Measurements from ENCODE around the gene NEMP2. TPM values are rescaled to one million over a fixed set of nuclear protein-coding genes. Genes with fewer than 3 reads are reported as not detected.
"Not testable (repeated sequence)": the region's sequence is repeated elsewhere in the genome, so short reads cannot be mapped to it uniquely, and the experiment has no call there.

NEMP2 gene
- total RNA-seq, 1 donor from 2014 or later = 0.43 TPM

- intact Hi-C loops (cut with DNase I) = no loop called here
- TF ChIP-seq CTCF (IDR thresholded peaks at IDR 0.05) = no peak
- Histone ChIP-seq H3K4me1 (no peaks in the 10 kb centered on the region), H3K27me3 (no peaks in the 10 kb centered on the region), H3K9me3 (no peaks in the 10 kb centered on the region), H3K4me3 (no peak overlapping the region), H3K27ac (no peak overlapping the region), H3K36me3 (peaks cover 3 to 10% of the 10 kb centered on the region in 2 donors)
- no peak for DNase-seq (ENCODE audit: low spot score in 2 of 2)
Measured at GRCh38 chr2:190501231-190501630, 33.3 kb downstream of the NEMP2 start.

- Histone ChIP-seq H3K4me3 (no peak overlapping the region), H3K4me1 (no peaks in the 10 kb centered on the region), H3K36me3 (peaks cover 3 to 10% of the 10 kb centered on the region in 2 donors), H3K9me3 (no peaks in the 10 kb centered on the region), H3K27ac (no peak overlapping the region), H3K27me3 (no peaks in the 10 kb centered on the region)
- intact Hi-C loops (cut with DNase I) = no loop called here
- TF ChIP-seq CTCF (IDR thresholded peaks at IDR 0.05) = no peak
- no peak for DNase-seq (ENCODE audit: low spot score in 2 of 2)
Measured at GRCh38 chr2:190500054-190500502, 34.4 kb downstream of the NEMP2 start.

- DNase-seq (ENCODE audit: low spot score in 2 of 2) = no peak
- intact Hi-C loops (cut with DNase I) = no loop called here
- no peak overlapping the region for H3K4me3 ChIP-seq
- H3K27me3 ChIP-seq = no peaks in the 10 kb centered on the region
- no peak for TF ChIP-seq CTCF (IDR thresholded peaks at IDR 0.05)
- peaks cover 3 to 9% of the 10 kb centered on the region in 2 donors for H3K36me3 ChIP-seq
- H3K4me1 ChIP-seq = no peaks in the 10 kb centered on the region
- H3K9me3 ChIP-seq = no peaks in the 10 kb centered on the region
- no peak overlapping the region for H3K27ac ChIP-seq
Measured at GRCh38 chr2:190499273-190499672, 35.2 kb downstream of the NEMP2 start.

GRCh38 chr2:190497428-190497827, 37.1 kb downstream of the NEMP2 start:
- Histone ChIP-seq H3K9me3 (no peaks in the 10 kb centered on the region), H3K27me3 (no peaks in the 10 kb centered on the region), H3K36me3 (peaks cover 3 to 6% of the 10 kb centered on the region in 2 donors), H3K4me1 (no peaks in the 10 kb centered on the region), H3K27ac (no peak overlapping the region), H3K4me3 (no peak overlapping the region)
- intact Hi-C loops (cut with DNase I) = no loop called here
- no peak for TF ChIP-seq CTCF (IDR thresholded peaks at IDR 0.05)
- DNase-seq (ENCODE audit: low spot score in 2 of 2) = no peak

GRCh38 chr2:190494600-190495227, 39.8 kb downstream of the NEMP2 start:
- H3K4me1 ChIP-seq; H3K9me3 ChIP-seq; DNase-seq (ENCODE audit: low spot score in 2 of 2); intact Hi-C loops (cut with DNase I); H3K4me3 ChIP-seq; H3K27me3 ChIP-seq; H3K27ac ChIP-seq: not testable (repeated sequence)
- H3K36me3 ChIP-seq = peaks cover 1 to 15% of the 10 kb centered on the region in 2 donors

- Histone ChIP-seq H3K27me3 (no peaks in the 10 kb centered on the region), H3K4me1 (no peaks in the 10 kb centered on the region), H3K36me3 (peaks cover 4 to 28% of the 10 kb centered on the region in 2 donors), H3K9me3 (no peaks in the 10 kb centered on the region), H3K4me3 (no peak overlapping the region), H3K27ac (no peak overlapping the region)
- no peak for DNase-seq (ENCODE audit: low spot score in 2 of 2)
- TF ChIP-seq CTCF (IDR thresholded peaks at IDR 0.05) = no peak
- intact Hi-C loops (cut with DNase I) = no loop called here
Measured at GRCh38 chr2:190493095-190493494, 41.4 kb downstream of the NEMP2 start.
